Heart left ventricle (tissue), 16 donors: Measurements from ENCODE around the gene GRAMD4. TPM values are rescaled to one million over a fixed set of nuclear protein-coding genes. Genes with fewer than 3 reads are reported as not detected.

Experiments used
- ATAC-seq, 4 donors: fragments of 200-7000 bp; cut with Tn5 transposase; one replicate each; pipeline ENCODE4 v1.9.1; 2020 to 2022; ENCODE audit warnings: moderate library complexity in 4 of 4, mild to moderate bottlenecking in 3 of 4, moderate number of reproducible peaks in 1 of 4
- DNase-seq, 5 donors: peaks; one replicate each; pipeline ENCODE4 v3.0.0-alpha.2; 2020
- H3K27ac ChIP-seq, 12 donors: fragments of 200-600 bp; sonication (generic) in 4 of 12; one replicate each; pipeline versions ENCODE4 v1.5.0 to v1.8.0; 2016 to 2022; ENCODE audit warnings: mild to moderate bottlenecking in 2 of 12
- H3K27me3 ChIP-seq, 9 donors: fragments of 200-600 bp; sonication (generic) in 2 of 9; one replicate each; pipeline versions ENCODE4 v1.5.1 to v1.8.0; 2016 to 2022; ENCODE audit warnings: mild to moderate bottlenecking in 3 of 9
- H3K36me3 ChIP-seq, 9 donors: fragments of 200-600 bp; sonication (generic) in 2 of 9; one replicate each; pipeline versions ENCODE4 v1.5.0 to v1.8.0; 2018 to 2022; ENCODE audit warnings: mild to moderate bottlenecking in 2 of 9
- H3K4me1 ChIP-seq, 12 donors: fragments of 200-600 bp; sonication (generic) in 4 of 12; one replicate each; pipeline versions ENCODE4 v1.5.0 to v1.8.0; 2016 to 2022; ENCODE audit warnings: mild to moderate bottlenecking in 3 of 12
- H3K4me3 ChIP-seq, 12 donors: fragments of 200-600 bp; sonication (generic) in 4 of 12; one replicate each; pipeline versions ENCODE4 v1.5.0 to v1.8.0; 2017 to 2022; ENCODE audit warnings: mild to moderate bottlenecking in 9 of 12, moderate library complexity in 4 of 12
- H3K9me3 ChIP-seq, 12 donors: fragments of 200-600 bp; sonication (generic) in 4 of 12; one replicate each; pipeline versions ENCODE4 v1.5.0 to v1.8.0; 2016 to 2022; ENCODE audit warnings: mild to moderate bottlenecking in 1 of 12
- POLR2A ChIP-seq, 2 donors: fragments of 450-650 bp; IDR thresholded peaks; one replicate each; pipeline ENCODE4 v1.6.1; 2017; ENCODE audit warnings: antibody characterized with exemption in 2 of 2, mild to moderate bottlenecking in 2 of 2, moderate library complexity in 2 of 2
- WGBS, 4 donors: extraction: QIAGEN DNeasy Blood & Tissue Kit in 2 of 4; methylation state at CpG; one replicate each; pipeline versions ENCODE4 v1.1.5 to v1.1.7; 2013 to 2018; 5-methylcytosine and 5-hydroxymethylcytosine counted together
- intact Hi-C, 10 donors: fragments of 100-400 bp; cut with DNase I; formaldehyde crosslinking; loops; one replicate each; pipeline versions ENCODE4 v1.11.1 to v1.14.2; 2022
- polyA plus RNA-seq, 2 donors: library from polyadenylated mRNA; stranded (reverse); fragments of 200-250 nt; gene quantifications; one replicate each; pipeline ENCODE4 v1.2.3, GENCODE V29; 2013
- total RNA-seq, 9 donors: library from RNA; depleted of rRNA in 2 of 9; stranded (reverse); fragments of >200 nt in 2 of 9; fragmentation: NEBNext Ultra II Directional in 3 of 9; extraction: Animal tissue kit (Norgen Biotek cat#: 25700) in 3 of 9; gene quantifications; one replicate each; pipeline versions ENCODE4 v1.1.0 to v1.2.4, GENCODE V29; 2016 to 2023
- TF ChIP-seq, protein P1 (sequence below), 12 donors: fragments of 200-600 bp; sonication (generic) in 4 of 12; IDR thresholded peaks; one replicate each; pipeline versions ENCODE4 v1.5.0 to v1.8.0; 2018 to 2022; ENCODE audit warnings: antibody characterized with exemption in 12 of 12, mild to moderate bottlenecking in 5 of 12
- donor health status: ischemic (EF 13 %, LVEDD 7.1; RV severe dilation, severe dysfunction).
- donor health status: healthy with polysubstance abuse.
- donor health status: DM: no; HTN: yes; CAD: no.
- donor health status: DM: no; HTN: no; CAD: no.
- donor health status: ischemic (EF 25% LVEDD 6.9; RV normal size, moderate dysfunction).
- donor health status: ischemic (EF 25% LVEDD 5.7; RV mildly dilated, moderate dysfunction).
- donor health status: healthy.
- donor health status: DM: yes; HTN: yes; CAD: no.
- donor health status: ischemic (EF 35%, LVEDD 5.7; RV mildly dilated, moderate dysfunction).
- donor health status: nonischemic (EF 11% LVEDD 7.7; RV severe dilation, severe dysfunction).
- donor health status: DM: yes; HTN: yes; CAD: no.
- donor health status: PGD.
- donor health status: ischemic (EF 29% LVEDD 5.4; RV normal size, mild dysfunction).
- donor health status: nonischemic (EF 23%, LVEDD 6.1; RV moderate dilation, normal function).

Gene GRAMD4
- total and polyA plus RNA-seq, 11 donors: 22.4 to 122 (median 63.1) TPM

- H3K4me1 ChIP-seq: no peaks in the 10 kb centered on the region
- ATAC-seq (no peak), DNase-seq (no peak)
- H3K9me3 ChIP-seq: no peaks in the 10 kb centered on the region
- H3K4me3 ChIP-seq: no peak overlapping the region
- intact Hi-C loops: loop anchor here in 1 of 10 donors (10.0 kb wide), 1 partner anchor 343 kb away; no protein-coding TSS in a partner anchor
- H3K36me3 ChIP-seq: peaks cover 2 to 97% (median 97%) of the 10 kb centered on the region in 9 donors
- WGBS, 4 donors: 92 to 96% (median 92%) methylated on average over 19 to 24 of the region's 24 CpGs
- no peak overlapping the region for H3K27ac ChIP-seq
- TF ChIP-seq, protein P1, sequence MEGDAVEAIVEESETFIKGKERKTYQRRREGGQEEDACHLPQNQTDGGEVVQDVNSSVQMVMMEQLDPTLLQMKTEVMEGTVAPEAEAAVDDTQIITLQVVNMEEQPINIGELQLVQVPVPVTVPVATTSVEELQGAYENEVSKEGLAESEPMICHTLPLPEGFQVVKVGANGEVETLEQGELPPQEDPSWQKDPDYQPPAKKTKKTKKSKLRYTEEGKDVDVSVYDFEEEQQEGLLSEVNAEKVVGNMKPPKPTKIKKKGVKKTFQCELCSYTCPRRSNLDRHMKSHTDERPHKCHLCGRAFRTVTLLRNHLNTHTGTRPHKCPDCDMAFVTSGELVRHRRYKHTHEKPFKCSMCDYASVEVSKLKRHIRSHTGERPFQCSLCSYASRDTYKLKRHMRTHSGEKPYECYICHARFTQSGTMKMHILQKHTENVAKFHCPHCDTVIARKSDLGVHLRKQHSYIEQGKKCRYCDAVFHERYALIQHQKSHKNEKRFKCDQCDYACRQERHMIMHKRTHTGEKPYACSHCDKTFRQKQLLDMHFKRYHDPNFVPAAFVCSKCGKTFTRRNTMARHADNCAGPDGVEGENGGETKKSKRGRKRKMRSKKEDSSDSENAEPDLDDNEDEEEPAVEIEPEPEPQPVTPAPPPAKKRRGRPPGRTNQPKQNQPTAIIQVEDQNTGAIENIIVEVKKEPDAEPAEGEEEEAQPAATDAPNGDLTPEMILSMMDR (IDR thresholded peaks at IDR 0.05): no peak
- TF ChIP-seq POLR2A (IDR thresholded peaks at IDR 0.05): no peak
- H3K27me3 ChIP-seq: no peaks in the 10 kb centered on the region
Observed at GRCh38 chr22:46697811-46698515, 77.8 kb downstream of the GRAMD4 start.

GRCh38 chr22:46699091-46699490 lies 78.9 kb downstream of the GRAMD4 start:
- TF ChIP-seq POLR2A (IDR thresholded peaks at IDR 0.05): no peak
- TF ChIP-seq, protein P1 (IDR thresholded peaks at IDR 0.05): no peak
- H3K4me1 ChIP-seq: no peaks in the 10 kb centered on the region
- ATAC-seq: no peak
- H3K9me3 ChIP-seq: no peaks in the 10 kb centered on the region
- peak in 1 of 5 donors; percentile 20 for DNase-seq
- H3K27me3 ChIP-seq: no peaks in the 10 kb centered on the region
- H3K4me3 ChIP-seq: no peak overlapping the region
- H3K27ac ChIP-seq: no peak overlapping the region
- H3K36me3 ChIP-seq: peaks cover 2 to 97% (median 96%) of the 10 kb centered on the region in 9 donors
- 89 to 94% (median 90%) methylated on average over 16 to 17 of the region's 17 CpGs for WGBS, 4 donors
- intact Hi-C loops: loop anchor here in 1 of 10 donors (10.0 kb wide), 1 partner anchor 344 kb away; no protein-coding TSS in a partner anchor

DNA sequence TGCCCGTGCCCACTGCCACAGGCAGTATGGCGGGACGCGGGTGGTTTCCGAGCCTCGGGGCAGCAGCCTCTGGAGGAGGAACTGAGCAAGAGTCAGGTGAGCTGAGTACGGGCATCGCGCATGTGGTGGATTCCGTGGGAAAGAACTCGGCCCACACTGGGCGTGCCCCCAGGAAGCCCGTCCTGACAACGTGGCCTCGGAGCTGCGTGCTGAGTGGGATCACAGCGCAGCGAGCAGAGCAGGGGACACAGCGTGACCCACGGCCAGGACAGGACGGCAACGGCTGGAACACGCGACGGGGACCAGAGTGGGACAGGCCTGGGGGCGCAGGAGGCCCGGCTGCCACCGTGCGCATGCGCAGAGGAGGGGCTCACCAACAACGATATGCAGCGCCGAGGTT lies 81.1 kb downstream of the GRAMD4 start:
- no peaks in the 10 kb centered on the region for H3K9me3 ChIP-seq
- H3K27me3 ChIP-seq: no peaks in the 10 kb centered on the region
- intact Hi-C loops: no loop called here
- peaks cover 0 to 5% (median 0%) of the 10 kb centered on the region in 12 donors for H3K4me1 ChIP-seq
- ATAC-seq (peak in 1 of 4 donors; percentile 19), DNase-seq (peak in 1 of 5 donors; percentile 10)
- no peak overlapping the region for H3K27ac ChIP-seq
- 92 to 95% (median 93%) methylated on average over 33 of the region's 33 CpGs for WGBS, 4 donors
- TF ChIP-seq POLR2A (IDR thresholded peaks at IDR 0.05): no peak
- TF ChIP-seq, protein P1 (IDR thresholded peaks at IDR 0.05): no peak
- no peak overlapping the region for H3K4me3 ChIP-seq
- peaks cover 2 to 97% (median 93%) of the 10 kb centered on the region in 9 donors for H3K36me3 ChIP-seq

DNA sequence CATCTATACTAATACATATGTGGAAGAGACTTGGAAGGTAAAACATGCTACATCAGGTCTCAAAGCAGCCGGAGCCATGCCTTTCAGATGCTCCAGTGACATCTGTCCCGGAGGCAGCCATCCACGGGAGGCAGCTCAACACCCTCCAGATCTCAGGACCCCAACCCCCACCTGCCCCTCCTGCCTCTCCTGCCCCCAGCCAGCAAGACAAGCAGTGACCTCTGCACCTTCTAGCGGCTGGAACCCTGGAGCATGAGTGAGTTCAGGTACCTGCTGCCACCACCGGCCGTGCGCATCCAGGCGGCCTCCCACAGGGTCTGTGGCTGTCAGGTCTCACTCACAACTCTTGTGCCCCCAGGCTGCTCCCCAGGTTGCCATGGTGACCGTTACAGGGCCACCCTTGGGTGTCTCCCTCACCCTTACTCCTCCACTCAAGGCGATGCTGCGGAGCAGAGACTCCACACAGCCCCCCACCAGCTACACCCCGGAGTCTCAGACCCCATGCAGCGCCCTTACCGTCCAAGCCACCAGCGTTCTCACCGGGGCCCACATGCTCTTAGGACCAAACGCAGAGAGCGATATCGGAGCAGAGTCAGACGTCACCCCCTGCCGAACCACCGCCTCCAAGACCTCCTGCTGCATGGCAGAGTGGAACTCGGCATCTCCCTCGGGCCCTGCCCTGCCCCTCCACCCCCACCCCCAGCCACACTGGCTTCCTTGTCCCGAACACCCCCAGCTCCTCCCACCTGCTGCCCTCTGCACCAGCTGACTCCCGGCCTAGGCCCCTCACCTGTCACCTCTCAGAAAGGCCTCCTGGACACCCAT lies 83.2 kb downstream of the GRAMD4 start:
- Histone ChIP-seq H3K27ac (no peak overlapping the region), H3K36me3 (peaks cover 0 to 97% (median 93%) of the 10 kb centered on the region in 9 donors), H3K4me3 (no peak overlapping the region), H3K27me3 (no peaks in the 10 kb centered on the region), H3K4me1 (peaks cover 0 to 10% (median 0%) of the 10 kb centered on the region in 12 donors), H3K9me3 (no peaks in the 10 kb centered on the region)
- no peak for DNase-seq
- ATAC-seq: no peak
- TF ChIP-seq, protein P1 (IDR thresholded peaks at IDR 0.05): no peak
- no peak for TF ChIP-seq POLR2A (IDR thresholded peaks at IDR 0.05)
- intact Hi-C loops: no loop called here
- WGBS, 4 donors: 94 to 95% (median 94%) methylated on average over 15 to 26 of the region's 26 CpGs
